GM06990 (cell line): ENCODE data around the gene ETV5.

Experiments used
- DNase-seq: peaks from one replicate; pipeline ENCODE4 v3.0.0-alpha.2; 2011; ENCODE audit not compliant: insufficient read length; ENCODE audit errors: extremely low read depth
- H3K27me3 ChIP-seq: replicated peaks from 2 replicates; pipeline ENCODE4 v1.6.0; 2011; ENCODE audit warnings: low read length; ENCODE audit not compliant: control insufficient read depth, insufficient read depth
- H3K36me3 ChIP-seq: 2 replicates; pipeline ENCODE4 v1.5.1; 2011; ENCODE audit warnings: low read length; ENCODE audit not compliant: control insufficient read depth, insufficient read depth
- H3K4me3 ChIP-seq: replicated peaks from 2 replicates; pipeline ENCODE4 v1.5.1; 2011; ENCODE audit warnings: low read depth, mild to moderate bottlenecking, control low read depth, low read length
- TF ChIP-seq, protein P1 (sequence below): IDR thresholded peaks from 2 replicates; pipeline ENCODE4 v1.5.1; 2011; ENCODE audit warnings: low read length, control low read depth, mild to moderate bottlenecking, inconsistent platforms; ENCODE audit not compliant: insufficient read depth, poor library complexity, severe bottlenecking

ETV5 gene

DNA sequence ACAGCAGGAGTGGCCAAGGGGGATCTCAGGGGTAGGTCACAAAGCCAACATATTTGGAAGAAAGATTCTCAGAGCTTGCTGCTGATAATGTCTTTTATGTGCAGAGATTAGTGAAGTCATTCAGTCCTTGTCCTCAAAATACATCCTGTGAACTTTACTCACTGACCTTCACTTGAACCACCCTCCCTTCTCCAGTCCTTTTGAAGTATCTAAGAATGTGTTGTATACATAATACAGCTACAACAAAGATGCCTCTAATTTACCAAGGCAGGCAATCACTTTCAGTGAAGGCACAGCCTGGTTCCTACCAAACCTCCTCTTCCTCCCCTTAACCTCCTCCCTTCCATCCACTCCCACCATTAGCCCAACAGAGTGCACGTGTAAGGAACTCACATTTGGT is 38.3 kb downstream of the ETV5 start:
- DNase-seq: no peak
- no peaks in the 10 kb centered on the region for H3K27me3 ChIP-seq
- no peak overlapping the region for H3K4me3 ChIP-seq
- H3K36me3 ChIP-seq: no peaks in the 10 kb centered on the region
- TF ChIP-seq, protein P1, sequence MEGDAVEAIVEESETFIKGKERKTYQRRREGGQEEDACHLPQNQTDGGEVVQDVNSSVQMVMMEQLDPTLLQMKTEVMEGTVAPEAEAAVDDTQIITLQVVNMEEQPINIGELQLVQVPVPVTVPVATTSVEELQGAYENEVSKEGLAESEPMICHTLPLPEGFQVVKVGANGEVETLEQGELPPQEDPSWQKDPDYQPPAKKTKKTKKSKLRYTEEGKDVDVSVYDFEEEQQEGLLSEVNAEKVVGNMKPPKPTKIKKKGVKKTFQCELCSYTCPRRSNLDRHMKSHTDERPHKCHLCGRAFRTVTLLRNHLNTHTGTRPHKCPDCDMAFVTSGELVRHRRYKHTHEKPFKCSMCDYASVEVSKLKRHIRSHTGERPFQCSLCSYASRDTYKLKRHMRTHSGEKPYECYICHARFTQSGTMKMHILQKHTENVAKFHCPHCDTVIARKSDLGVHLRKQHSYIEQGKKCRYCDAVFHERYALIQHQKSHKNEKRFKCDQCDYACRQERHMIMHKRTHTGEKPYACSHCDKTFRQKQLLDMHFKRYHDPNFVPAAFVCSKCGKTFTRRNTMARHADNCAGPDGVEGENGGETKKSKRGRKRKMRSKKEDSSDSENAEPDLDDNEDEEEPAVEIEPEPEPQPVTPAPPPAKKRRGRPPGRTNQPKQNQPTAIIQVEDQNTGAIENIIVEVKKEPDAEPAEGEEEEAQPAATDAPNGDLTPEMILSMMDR: no peak

- H3K36me3 ChIP-seq: no peaks in the 10 kb centered on the region
- no peaks in the 10 kb centered on the region for H3K27me3 ChIP-seq
- DNase-seq: no peak
- H3K4me3 ChIP-seq: no peak overlapping the region
- TF ChIP-seq, protein P1: no peak
Measured at GRCh38 chr3:186070133-186070532, 38.8 kb downstream of the ETV5 start.

DNA sequence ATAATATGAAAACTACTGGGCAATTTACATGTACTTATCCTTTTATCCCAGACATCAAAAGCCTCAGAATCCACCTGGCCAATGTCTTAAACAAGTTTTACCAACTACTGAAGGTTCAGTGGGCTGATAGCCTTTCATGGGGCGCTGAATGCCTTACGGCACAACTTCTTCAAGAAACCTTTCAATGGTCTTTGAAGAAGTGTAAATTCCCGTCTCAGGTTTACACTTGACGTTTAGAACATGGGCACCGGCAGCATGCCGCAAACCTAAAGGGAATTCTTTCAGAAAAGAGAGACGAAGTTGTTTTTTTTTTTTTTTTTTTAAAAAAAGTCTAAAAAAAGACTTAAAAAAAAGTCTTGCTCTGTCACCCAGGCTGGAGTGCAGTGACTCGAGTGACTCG is 39.7 kb downstream of the ETV5 start:
- H3K36me3 ChIP-seq: no peaks in the 10 kb centered on the region; the same call in 1 of the 2 replicates
- DNase-seq: no peak
- TF ChIP-seq, protein P1: no peak
- no peak overlapping the region for H3K4me3 ChIP-seq
- no peaks in the 10 kb centered on the region for H3K27me3 ChIP-seq

DNA sequence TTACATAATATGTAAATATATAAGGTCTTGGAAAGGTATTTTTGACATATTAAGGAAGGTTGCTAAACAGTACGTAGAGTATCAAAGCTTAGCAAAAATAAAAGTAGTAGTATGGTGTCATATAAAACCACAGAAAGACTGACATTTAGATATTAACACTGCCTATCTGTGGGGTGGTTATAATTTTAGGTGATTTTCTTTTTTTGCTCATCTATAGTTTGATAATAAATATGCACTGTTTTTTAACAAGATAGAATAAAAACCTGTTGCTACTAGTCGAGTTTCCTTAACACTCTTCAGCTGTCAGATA is 40.7 kb downstream of the ETV5 start:
- DNase-seq: no peak
- Histone ChIP-seq H3K27me3 (no peaks in the 10 kb centered on the region), H3K36me3 (no peaks in the 10 kb centered on the region; the same call in 1 of the 2 replicates), H3K4me3 (no peak overlapping the region)
- TF ChIP-seq, protein P1: no peak

DNA sequence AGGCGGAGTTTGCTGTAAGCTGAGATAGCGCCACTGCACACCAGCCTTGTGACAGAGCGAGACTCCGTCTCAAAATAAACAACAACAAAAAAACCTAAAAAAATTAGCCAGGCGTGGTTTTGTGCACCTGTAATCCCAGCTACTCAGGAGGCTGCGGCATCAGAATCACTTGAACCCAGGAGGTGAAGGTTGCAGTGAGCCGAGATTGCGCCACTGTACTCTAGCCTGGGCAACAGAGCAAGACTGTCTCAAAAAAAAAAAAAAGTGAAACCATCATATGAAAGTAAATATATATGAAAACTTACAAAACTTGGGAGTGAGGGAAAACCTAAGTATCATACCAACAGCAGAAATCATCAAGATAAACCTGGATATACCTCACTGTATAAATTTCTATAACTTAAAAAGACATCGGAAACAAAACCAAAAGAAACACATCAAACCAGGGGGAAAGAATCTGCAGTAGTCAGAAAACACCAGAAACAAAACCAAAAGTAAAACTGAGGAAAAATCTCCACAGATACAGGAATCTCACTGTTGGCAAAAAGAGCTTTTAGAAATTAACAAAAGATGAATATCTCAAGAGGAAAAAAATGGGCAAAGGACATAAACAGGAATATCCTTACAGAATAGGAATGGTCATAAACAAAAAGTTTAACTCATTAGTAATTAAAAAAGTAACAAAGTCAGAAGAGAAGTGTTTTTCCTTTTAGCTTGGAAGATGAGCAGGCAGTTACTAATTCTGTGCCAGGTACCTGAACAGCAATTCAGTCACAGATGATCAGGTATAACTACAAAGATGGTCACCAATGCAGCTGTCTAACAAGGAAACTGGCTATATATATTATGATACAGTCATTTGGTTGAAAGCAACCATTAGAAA is 41.3 kb downstream of the ETV5 start:
- TF ChIP-seq, protein P1: no peak
- H3K36me3 ChIP-seq: no peaks in the 10 kb centered on the region; the same call in 1 of the 2 replicates
- no peak overlapping the region; the same call in 1 of the 2 replicates for H3K4me3 ChIP-seq
- DNase-seq: no peak
- H3K27me3 ChIP-seq: no peaks in the 10 kb centered on the region

DNA sequence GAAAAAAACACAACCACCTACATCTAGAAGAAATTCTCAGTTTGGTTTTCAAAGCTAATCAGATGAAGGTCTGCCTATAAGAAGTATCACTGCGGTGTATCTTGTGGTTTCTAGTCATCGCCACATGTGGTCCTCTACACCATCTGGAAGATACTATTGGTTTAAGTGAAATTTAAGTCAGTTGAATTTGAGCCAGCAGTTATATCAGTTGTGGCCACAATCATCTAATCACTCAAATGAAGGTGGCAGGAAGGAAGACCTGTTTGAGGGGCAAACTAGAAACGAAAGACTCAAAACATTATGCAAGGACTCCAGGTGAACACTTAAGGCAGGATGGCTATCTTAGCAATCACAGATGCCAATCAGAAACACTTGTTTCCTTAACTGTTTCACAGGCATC is 48.7 kb downstream of the ETV5 start:
- no peaks in the 10 kb centered on the region for H3K27me3 ChIP-seq
- TF ChIP-seq, protein P1: no peak
- H3K4me3 ChIP-seq: no peak overlapping the region
- peak; percentile 67 for DNase-seq
- H3K36me3 ChIP-seq: peaks cover 2% of the 10 kb centered on the region
